Central memory CD8-positive, alpha-beta T cell (primary cell): ENCODE results near the gene KLK2.

ENCODE experiments used
- ATAC-seq: fragments of 150-1000 bp; cut with Tn5 transposase; replicated peaks from 2 replicates; pipeline ENCODE4 v1.10.0; 2022; ENCODE audit warnings: mild to moderate bottlenecking, moderate FRiP score, moderate number of reproducible peaks; ENCODE audit not compliant: poor library complexity, severe bottlenecking; ENCODE audit errors: extremely low read depth
- DNase-seq, 2 donors: peaks; one replicate each; pipeline ENCODE4 v3.0.0; 2021; ENCODE audit warnings: low spot score in 2 of 2
- H3K27ac Mint-ChIP-seq: one replicate; pipeline ENCODE4 v1.8.0; 2022; ENCODE audit warnings: low read depth, mild to moderate bottlenecking, moderate library complexity, mixed read lengths
- H3K27me3 Mint-ChIP-seq: one replicate; pipeline ENCODE4 v1.8.0; 2022; ENCODE audit warnings: mixed read lengths
- H3K36me3 Mint-ChIP-seq: one replicate; pipeline ENCODE4 v1.8.0; 2022; ENCODE audit warnings: mild to moderate bottlenecking, moderate library complexity, mixed read lengths; ENCODE audit not compliant: insufficient read depth
- H3K4me1 Mint-ChIP-seq: one replicate; pipeline ENCODE4 v1.8.0; 2022; ENCODE audit warnings: mixed read lengths
- H3K4me3 Mint-ChIP-seq: one replicate; pipeline ENCODE4 v1.8.0; 2022; ENCODE audit warnings: mild to moderate bottlenecking, moderate library complexity, mixed read lengths
- H3K9me3 Mint-ChIP-seq: one replicate; pipeline ENCODE4 v1.8.0; 2022; ENCODE audit warnings: mixed read lengths

Gene KLK2

GRCh38 chr19:50873056-50873455, at the start of gene KLK2:
TSS of gene KLK2 (plus strand) at chr19:50873439. CDS start at chr19:50873474, 35 bp downstream.
- Mint-ChIP-seq H3K9me3 (no peaks in the 10 kb centered on the region), H3K36me3 (no peaks in the 10 kb centered on the region), H3K27me3 (peaks cover 28% of the 10 kb centered on the region), H3K27ac (no peak within 1 kb of the TSS), H3K4me3 (no peak within 1 kb of the TSS), H3K4me1 (no peaks in the 10 kb centered on the region)
- DNase-seq: no peak
- ATAC-seq: no peak

- Mint-ChIP-seq H3K27me3 (peaks cover 57% of the 10 kb centered on the region), H3K27ac (no peak overlapping the region), H3K9me3 (no peaks in the 10 kb centered on the region), H3K4me1 (no peaks in the 10 kb centered on the region), H3K4me3 (no peak overlapping the region), H3K36me3 (no peaks in the 10 kb centered on the region)
- DNase-seq (no peak), ATAC-seq (no peak)
Measured at GRCh38 chr19:50826492-50827240, 46.6 kb upstream of the KLK2 start.

- no peak for DNase-seq
- no peak for ATAC-seq
- Mint-ChIP-seq H3K4me1 (no peaks in the 10 kb centered on the region), H3K27ac (no peak overlapping the region), H3K36me3 (no peaks in the 10 kb centered on the region), H3K27me3 (peaks cover 57% of the 10 kb centered on the region), H3K4me3 (no peak overlapping the region), H3K9me3 (no peaks in the 10 kb centered on the region)
Measured at GRCh38 chr19:50827476-50827875, 45.8 kb upstream of the KLK2 start.

- H3K27ac Mint-ChIP-seq: no peak overlapping the region
- no peaks in the 10 kb centered on the region for H3K9me3 Mint-ChIP-seq
- no peak overlapping the region for H3K4me3 Mint-ChIP-seq
- no peaks in the 10 kb centered on the region for H3K4me1 Mint-ChIP-seq
- ATAC-seq (no peak), DNase-seq (no peak)
- no peaks in the 10 kb centered on the region for H3K36me3 Mint-ChIP-seq
- peaks cover 63% of the 10 kb centered on the region for H3K27me3 Mint-ChIP-seq
Measured at GRCh38 chr19:50829801-50830200, 43.4 kb upstream of the KLK2 start.

- no peak for ATAC-seq
- Mint-ChIP-seq H3K27me3 (peaks cover 70% of the 10 kb centered on the region), H3K27ac (no peak overlapping the region), H3K4me3 (no peak overlapping the region), H3K4me1 (peaks cover 5% of the 10 kb centered on the region), H3K36me3 (no peaks in the 10 kb centered on the region), H3K9me3 (no peaks in the 10 kb centered on the region)
- no peak for DNase-seq
Measured at GRCh38 chr19:50830266-50831025, 42.8 kb upstream of the KLK2 start.

- Mint-ChIP-seq H3K36me3 (peaks cover 2% of the 10 kb centered on the region), H3K27ac (no peak overlapping the region), H3K4me3 (no peak overlapping the region), H3K9me3 (no peaks in the 10 kb centered on the region), H3K27me3 (peaks cover 71% of the 10 kb centered on the region), H3K4me1 (peaks cover 9% of the 10 kb centered on the region)
- ATAC-seq (no peak), DNase-seq (no peak)
Measured at GRCh38 chr19:50831026-50831396, 42.2 kb upstream of the KLK2 start.

GRCh38 chr19:50832666-50833065, 40.6 kb upstream of the KLK2 start:
- Mint-ChIP-seq H3K4me3 (no peak overlapping the region), H3K9me3 (no peaks in the 10 kb centered on the region), H3K4me1 (peaks cover 18% of the 10 kb centered on the region), H3K27ac (no peak overlapping the region), H3K36me3 (peaks cover 2% of the 10 kb centered on the region), H3K27me3 (peaks cover 71% of the 10 kb centered on the region)
- ATAC-seq (no peak), DNase-seq (no peak)

- Mint-ChIP-seq H3K9me3 (no peaks in the 10 kb centered on the region), H3K27me3 (peaks cover 71% of the 10 kb centered on the region)
Measured at GRCh38 chr19:50833117-50833801, 40.0 kb upstream of the KLK2 start, which contains the start of gene KLK15. TSS of gene KLK15 (minus strand) at chr19:50833574. CDS start at chr19:50831492, 2,082 bp downstream.

GRCh38 chr19:50833802-50834167, 39.5 kb upstream of the KLK2 start:
- Mint-ChIP-seq H3K9me3 (no peaks in the 10 kb centered on the region), H3K4me3 (no peak overlapping the region), H3K27ac (no peak overlapping the region), H3K27me3 (peaks cover 74% of the 10 kb centered on the region), H3K36me3 (peaks cover 2% of the 10 kb centered on the region), H3K4me1 (peaks cover 18% of the 10 kb centered on the region)
- ATAC-seq: no peak
- DNase-seq: no peak

More at GRCh38 chr19:50833117-50833801, 40.0 kb upstream of the KLK2 start, which contains the start of gene KLK15:
- ATAC-seq: no peak
- no peak for DNase-seq
- Mint-ChIP-seq H3K4me3 (no peak within 1 kb of the TSS), H3K27ac (no peak within 1 kb of the TSS), H3K36me3 (peaks cover 2% of the 10 kb centered on the region), H3K4me1 (peaks cover 18% of the 10 kb centered on the region)

- Mint-ChIP-seq H3K9me3 (no peaks in the 10 kb centered on the region), H3K27me3 (peaks cover 74% of the 10 kb centered on the region), H3K4me3 (peak overlapping the region; percentile 79), H3K27ac (no peak overlapping the region), H3K4me1 (peaks cover 18% of the 10 kb centered on the region), H3K36me3 (peaks cover 2% of the 10 kb centered on the region)
- ATAC-seq: no peak
- DNase-seq: no peak
Measured at GRCh38 chr19:50835103-50835784, 38.0 kb upstream of the KLK2 start.

GRCh38 chr19:50835785-50836542, 37.3 kb upstream of the KLK2 start:
- peaks cover 70% of the 10 kb centered on the region for H3K27me3 Mint-ChIP-seq
- peak overlapping the region; percentile 79 for H3K4me3 Mint-ChIP-seq
- H3K36me3 Mint-ChIP-seq: peaks cover 2% of the 10 kb centered on the region
- ATAC-seq (peak; percentile 46), DNase-seq (peak; percentile 23 to 28)
- peaks cover 18% of the 10 kb centered on the region for H3K4me1 Mint-ChIP-seq
- H3K27ac Mint-ChIP-seq: no peak overlapping the region
- H3K9me3 Mint-ChIP-seq: no peaks in the 10 kb centered on the region
